ENCODE results near the gene CBX8.
"Not testable (repeated sequence)": the region's sequence is repeated elsewhere in the genome, so short reads cannot be mapped to it uniquely, and the experiment has no call there.

Gene CBX8

GRCh38 chr17:79779084-79779529, 17.8 kb downstream of the CBX8 start:
- DNase-seq (ENCODE audit: low read depth, low spot score), result no peak

DNA sequence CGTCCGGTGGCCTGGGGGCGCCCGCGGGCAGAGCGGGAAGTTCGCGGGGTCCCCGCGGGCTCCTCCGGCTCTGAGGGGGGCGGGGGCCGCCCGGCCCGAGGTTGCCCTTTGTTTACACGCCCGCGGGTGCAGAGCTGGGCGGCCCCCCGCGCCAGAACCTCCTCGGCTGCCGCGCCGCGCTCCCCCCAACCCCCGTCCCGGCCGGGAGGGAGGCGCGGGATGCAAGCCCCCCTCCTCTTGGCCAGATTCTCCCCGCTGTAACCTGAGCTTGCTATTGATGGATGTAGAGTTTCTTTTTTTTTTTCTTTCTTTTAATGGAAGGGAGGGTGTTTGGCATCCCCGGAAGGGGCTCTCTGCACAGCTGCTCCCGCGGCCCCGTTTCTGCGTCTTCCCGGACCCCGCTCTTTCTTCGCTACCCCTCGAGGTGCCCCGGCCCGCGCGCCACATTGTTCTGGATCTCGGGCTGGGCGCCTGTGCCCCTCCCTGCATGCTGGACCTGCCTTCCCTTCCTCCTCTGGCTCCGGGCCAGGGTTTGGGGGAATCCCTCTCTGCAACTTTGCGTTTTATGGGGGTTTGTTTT, 18.3 kb downstream of the CBX8 start:
- no peak for DNase-seq (ENCODE audit: low read depth, low spot score)

- DNase-seq (ENCODE audit: low read depth, low spot score), result no peak
Measured at GRCh38 chr17:79777894-79778503, 18.9 kb downstream of the CBX8 start, which contains the start of gene CBX2. Gene CBX2, plus strand, starts transcription at chr17:79778148. Its CDS starts 88 bp downstream, at chr17:79778236.

DNA sequence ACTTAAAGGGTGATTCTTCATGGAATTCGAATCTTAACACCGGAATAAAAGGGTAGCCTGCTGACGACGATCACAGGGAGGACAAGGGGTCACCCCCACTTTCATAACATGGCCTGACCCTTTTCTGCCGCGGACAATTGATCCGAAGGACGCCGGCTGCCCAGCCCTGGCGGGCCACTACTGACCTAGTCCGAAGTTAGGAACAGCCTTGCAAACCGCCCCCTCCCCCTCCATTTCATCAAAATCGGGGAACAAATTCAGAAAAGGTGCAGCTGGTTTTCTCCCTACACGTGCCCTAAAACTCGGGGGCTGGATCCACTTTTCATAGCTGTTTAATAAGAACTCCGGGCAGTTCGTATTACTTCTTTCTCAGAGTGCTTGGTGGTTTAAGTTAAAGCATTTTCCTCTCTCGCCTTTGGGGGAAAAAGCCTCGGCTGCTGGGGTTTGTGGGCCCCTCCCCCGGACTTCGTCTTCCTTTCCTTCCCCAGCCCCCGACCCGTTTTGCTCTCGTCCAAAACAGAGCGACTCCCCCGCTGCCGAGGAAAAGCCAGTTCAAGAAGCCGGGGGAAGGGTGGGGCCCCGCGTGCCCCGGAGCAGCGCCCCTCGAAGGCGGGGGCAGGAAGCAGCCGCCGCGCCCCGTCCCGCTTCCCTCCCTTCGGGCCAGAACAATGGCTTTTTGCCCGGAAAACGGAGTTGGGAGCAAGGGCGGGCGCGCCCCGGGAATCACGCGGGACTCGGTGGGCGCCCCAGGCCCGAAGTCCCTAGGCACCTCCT, 19.6 kb downstream of the CBX8 start:
- no peak for DNase-seq (ENCODE audit: low read depth, low spot score)

GRCh38 chr17:79776376-79777119, 20.3 kb downstream of the CBX8 start:
- no peak for DNase-seq (ENCODE audit: low read depth, low spot score)

DNA sequence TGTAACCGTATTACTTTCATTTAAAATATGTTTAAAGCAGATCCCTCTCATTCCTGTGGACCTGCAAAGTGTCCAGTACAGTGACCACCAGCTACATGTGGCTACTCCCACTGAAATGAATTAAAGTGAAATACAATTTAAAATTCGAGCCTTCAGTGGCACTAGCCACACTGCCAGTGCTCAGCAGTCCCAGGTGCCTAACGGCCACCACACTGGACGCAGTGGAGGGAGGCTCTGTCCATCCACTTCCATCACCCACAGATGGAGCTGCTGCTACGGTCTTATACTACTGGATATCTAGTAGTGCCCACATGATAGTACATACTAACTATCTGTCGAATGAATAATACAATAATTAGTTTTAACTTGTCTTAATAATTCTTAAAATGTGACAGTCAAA, 21.2 kb downstream of the CBX8 start:
- DNase-seq (ENCODE audit: low read depth, low spot score), result no peak

DNA sequence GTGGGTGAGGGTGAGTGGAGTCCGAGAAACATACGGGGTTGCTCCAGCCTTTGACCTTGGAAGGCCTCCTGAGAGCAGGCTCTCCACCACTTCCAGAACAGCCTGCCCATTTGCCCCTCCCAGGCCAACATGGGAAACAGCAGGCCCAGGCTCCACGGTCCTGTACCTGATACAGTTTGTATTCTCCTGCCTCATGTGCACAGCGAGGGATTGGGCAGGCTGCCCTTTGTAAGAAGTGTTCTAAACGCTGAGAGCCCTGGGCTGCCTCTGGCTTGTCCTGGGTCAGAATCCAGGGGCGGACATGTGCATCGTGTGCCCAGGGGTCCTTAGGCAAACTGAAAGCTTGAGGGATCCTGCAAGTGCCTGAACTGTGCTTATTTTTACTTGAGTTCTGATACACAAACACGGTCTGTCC, 22.3 kb downstream of the CBX8 start:
- DNase-seq (ENCODE audit: low read depth, low spot score), result no peak

DNA sequence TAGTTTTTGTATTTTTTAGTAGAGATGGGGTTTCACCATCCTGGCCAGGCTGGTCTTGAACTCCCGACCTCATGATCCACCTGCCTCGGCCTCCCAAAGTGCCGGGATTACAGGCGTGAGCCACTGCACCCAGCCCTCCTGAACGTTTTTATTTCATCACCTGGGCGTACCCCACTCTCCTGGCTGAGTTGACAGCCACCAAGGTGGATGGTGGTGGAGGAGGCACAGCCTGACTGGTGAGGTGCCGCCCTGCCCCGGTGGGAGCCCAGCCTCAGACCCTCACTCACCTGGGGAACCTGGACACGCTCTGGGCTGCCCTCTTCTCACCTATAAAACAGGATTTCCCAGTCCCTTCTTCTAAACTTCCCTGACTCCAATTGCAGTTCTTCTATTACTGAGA, 24.2 kb downstream of the CBX8 start:
- DNase-seq (ENCODE audit: low read depth, low spot score), result not testable (repeated sequence)

DNA sequence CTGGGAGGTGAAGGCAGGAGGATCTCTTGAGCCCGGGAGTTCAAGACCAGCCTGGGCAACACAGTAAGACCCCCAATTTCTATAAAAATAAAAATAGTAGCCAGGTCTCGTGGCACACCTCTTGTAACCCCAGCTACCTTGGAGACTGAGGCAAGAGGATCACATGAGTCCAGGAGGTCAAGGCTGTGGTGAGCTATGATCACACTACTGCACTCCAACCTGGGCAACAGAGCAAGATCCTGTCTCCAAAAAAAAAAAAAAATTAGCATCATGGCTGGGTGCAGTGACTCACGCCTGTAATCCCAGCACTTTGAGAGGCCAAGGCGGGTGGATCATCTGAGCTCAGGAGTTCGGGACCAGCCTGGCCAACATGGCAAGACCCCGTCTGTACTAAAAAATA, 25.6 kb downstream of the CBX8 start:
- no peak for DNase-seq (ENCODE audit: low read depth, low spot score)

- no peak for DNase-seq (ENCODE audit: low read depth, low spot score)
Measured at GRCh38 chr17:79769570-79770506, 27.0 kb downstream of the CBX8 start.

- no peak for DNase-seq (ENCODE audit: low read depth, low spot score)
Measured at GRCh38 chr17:79765708-79766107, 31.2 kb downstream of the CBX8 start.

DNA sequence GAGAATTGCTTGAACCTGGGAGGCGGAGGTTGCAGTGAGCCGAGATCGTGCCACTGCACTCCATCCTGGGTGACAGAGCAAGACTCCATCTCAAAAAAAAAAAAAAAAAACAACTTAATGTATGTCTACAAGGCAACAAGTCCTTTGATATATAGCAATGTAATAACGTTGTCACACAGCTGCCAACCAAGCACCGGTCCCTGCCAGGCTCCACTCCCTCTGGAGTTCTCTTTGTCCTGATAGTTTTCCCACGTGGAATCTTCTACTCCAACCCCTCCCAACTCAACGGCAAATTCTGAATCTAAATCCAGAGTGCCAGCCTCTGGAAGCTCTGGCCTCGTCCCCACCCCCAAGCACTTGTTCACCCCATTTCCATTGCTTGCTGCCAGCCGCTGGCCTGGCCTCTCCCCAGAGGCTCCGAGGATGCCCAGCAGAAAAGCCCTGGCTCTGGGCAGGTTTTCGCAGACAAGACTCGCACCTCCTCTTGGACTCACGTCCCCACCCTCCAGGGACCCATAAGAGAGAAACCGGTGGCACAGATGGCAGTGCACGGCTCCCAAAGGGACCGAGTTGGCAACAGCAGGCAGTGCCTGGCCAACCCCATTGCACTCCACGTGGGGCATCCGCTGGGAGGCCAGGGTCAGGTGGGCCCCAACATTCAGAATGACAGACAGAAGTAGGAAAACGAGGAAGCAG, 34.8 kb downstream of the CBX8 start:
- no peak for DNase-seq (ENCODE audit: low read depth, low spot score)

DNA sequence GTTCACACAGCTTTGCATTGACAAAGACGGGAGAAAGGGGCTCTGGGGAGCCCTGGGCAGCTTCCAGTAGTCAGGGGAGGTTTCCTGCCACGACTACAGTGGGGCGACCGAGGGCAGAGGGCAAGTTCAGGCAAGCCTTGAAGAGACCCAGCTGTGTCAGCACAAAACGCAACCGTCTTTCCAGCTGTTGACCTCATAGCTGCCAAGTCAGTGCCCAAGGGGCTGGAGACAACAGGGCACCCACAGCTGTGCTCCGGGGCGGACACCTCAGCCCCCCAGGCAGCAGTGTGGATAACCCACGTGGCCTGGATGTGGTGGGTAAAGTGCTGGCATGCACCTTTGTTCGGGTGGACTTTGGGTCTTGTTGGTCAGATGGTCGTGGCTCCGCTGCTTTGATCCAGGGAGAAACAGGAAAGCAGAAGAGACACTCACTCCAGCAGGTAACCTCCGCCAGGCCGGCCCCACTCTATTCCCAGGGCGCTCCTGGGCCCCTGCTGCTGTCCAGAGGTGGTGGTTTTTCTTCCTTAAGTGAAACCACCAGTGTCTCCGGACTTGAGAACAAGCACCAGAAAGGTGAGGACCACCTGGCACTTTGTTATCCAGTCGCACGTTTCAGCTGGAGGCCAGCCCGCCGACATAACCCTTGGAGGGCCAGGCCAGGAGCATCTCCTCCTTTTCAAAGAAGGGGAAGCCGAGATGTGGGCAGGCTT, 36.5 kb downstream of the CBX8 start:
- no peak for DNase-seq (ENCODE audit: low read depth, low spot score)

- DNase-seq (ENCODE audit: low read depth, low spot score), result no peak
Measured at GRCh38 chr17:79758271-79758670, 38.6 kb downstream of the CBX8 start.

- DNase-seq (ENCODE audit: low read depth, low spot score), result no peak
Measured at GRCh38 chr17:79757140-79757745, 39.6 kb downstream of the CBX8 start.

- no peak for DNase-seq (ENCODE audit: low read depth, low spot score)
Measured at GRCh38 chr17:79755591-79755990, 41.3 kb downstream of the CBX8 start.

- DNase-seq (ENCODE audit: low read depth, low spot score), result not testable (repeated sequence)
Measured at GRCh38 chr17:79754903-79755302, 42.0 kb downstream of the CBX8 start.

- DNase-seq (ENCODE audit: low read depth, low spot score), result no peak
Measured at GRCh38 chr17:79754370-79754769, 42.5 kb downstream of the CBX8 start.

- DNase-seq (ENCODE audit: low read depth, low spot score), result no peak
Measured at GRCh38 chr17:79752175-79752574, 44.7 kb downstream of the CBX8 start.

All from iPS DF 19.7 (cell line).